ENCODE results near the gene CHKB. TPM values are rescaled to one million over a fixed set of nuclear protein-coding genes. Genes with fewer than 3 reads are reported as not detected.

The CHKB gene, protein sequence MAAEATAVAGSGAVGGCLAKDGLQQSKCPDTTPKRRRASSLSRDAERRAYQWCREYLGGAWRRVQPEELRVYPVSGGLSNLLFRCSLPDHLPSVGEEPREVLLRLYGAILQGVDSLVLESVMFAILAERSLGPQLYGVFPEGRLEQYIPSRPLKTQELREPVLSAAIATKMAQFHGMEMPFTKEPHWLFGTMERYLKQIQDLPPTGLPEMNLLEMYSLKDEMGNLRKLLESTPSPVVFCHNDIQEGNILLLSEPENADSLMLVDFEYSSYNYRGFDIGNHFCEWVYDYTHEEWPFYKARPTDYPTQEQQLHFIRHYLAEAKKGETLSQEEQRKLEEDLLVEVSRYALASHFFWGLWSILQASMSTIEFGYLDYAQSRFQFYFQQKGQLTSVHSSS
- total RNA-seq, result 59.1 and 81.1 TPM in 2 replicates

- no peaks in the 10 kb centered on the region for H3K36me3 ChIP-seq (ENCODE audit: control insufficient read depth, insufficient read depth, low read length)
- TF ChIP-seq, protein P1, sequence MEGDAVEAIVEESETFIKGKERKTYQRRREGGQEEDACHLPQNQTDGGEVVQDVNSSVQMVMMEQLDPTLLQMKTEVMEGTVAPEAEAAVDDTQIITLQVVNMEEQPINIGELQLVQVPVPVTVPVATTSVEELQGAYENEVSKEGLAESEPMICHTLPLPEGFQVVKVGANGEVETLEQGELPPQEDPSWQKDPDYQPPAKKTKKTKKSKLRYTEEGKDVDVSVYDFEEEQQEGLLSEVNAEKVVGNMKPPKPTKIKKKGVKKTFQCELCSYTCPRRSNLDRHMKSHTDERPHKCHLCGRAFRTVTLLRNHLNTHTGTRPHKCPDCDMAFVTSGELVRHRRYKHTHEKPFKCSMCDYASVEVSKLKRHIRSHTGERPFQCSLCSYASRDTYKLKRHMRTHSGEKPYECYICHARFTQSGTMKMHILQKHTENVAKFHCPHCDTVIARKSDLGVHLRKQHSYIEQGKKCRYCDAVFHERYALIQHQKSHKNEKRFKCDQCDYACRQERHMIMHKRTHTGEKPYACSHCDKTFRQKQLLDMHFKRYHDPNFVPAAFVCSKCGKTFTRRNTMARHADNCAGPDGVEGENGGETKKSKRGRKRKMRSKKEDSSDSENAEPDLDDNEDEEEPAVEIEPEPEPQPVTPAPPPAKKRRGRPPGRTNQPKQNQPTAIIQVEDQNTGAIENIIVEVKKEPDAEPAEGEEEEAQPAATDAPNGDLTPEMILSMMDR (IDR thresholded peaks at IDR 0.05; ENCODE audit: insufficient read depth, low read length, poor library complexity, severe bottlenecking), result no peak
- H3K4me3 ChIP-seq (ENCODE audit: low read depth, low read length), result peak within 1 kb of the TSS; percentile 83
- peaks cover 12% of the 10 kb centered on the region for H3K27me3 ChIP-seq (ENCODE audit: control insufficient read depth, insufficient read depth, low read length)
- DNase-seq (ENCODE audit: low read depth), result peak; percentile 85
Measured at GRCh38 chr22:50582493-50583293, at the start of gene CHKB. CHKB (minus strand) TSS chr22:50582849; CDS start chr22:50582781, 68 bp downstream.

DNA sequence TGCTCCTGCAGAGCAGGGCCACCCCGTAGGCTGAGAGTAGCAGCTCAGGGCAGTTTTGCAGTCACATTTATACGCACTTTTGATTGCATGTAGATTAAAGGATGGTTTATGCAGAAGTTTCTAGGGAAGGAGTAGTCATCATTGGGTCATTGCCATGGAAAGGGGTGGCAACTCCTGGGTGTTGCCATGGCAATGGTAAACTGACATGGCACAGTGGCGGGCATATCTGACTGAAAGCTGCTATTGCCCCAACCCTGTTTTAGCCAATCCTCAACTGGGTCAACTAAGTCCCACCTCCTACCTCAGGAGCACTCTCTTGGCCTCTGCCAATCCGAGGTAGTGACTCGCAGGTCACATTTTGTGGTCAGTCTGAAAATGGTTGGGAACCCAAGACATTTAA, 47.7 kb upstream of the CHKB start:
- no peak overlapping the region for H3K4me3 ChIP-seq (ENCODE audit: low read depth, low read length)
- no peak for DNase-seq (ENCODE audit: low read depth)
- H3K36me3 ChIP-seq (ENCODE audit: control insufficient read depth, insufficient read depth, low read length), result no peaks in the 10 kb centered on the region
- TF ChIP-seq, protein P1 (IDR thresholded peaks at IDR 0.05; ENCODE audit: insufficient read depth, low read length, poor library complexity, severe bottlenecking), result no peak
- H3K27me3 ChIP-seq (ENCODE audit: control insufficient read depth, insufficient read depth, low read length), result peaks cover 2% of the 10 kb centered on the region

GRCh38 chr22:50628543-50629134, 46.0 kb upstream of the CHKB start:
- no peaks in the 10 kb centered on the region for H3K36me3 ChIP-seq (ENCODE audit: control insufficient read depth, insufficient read depth, low read length)

DNA sequence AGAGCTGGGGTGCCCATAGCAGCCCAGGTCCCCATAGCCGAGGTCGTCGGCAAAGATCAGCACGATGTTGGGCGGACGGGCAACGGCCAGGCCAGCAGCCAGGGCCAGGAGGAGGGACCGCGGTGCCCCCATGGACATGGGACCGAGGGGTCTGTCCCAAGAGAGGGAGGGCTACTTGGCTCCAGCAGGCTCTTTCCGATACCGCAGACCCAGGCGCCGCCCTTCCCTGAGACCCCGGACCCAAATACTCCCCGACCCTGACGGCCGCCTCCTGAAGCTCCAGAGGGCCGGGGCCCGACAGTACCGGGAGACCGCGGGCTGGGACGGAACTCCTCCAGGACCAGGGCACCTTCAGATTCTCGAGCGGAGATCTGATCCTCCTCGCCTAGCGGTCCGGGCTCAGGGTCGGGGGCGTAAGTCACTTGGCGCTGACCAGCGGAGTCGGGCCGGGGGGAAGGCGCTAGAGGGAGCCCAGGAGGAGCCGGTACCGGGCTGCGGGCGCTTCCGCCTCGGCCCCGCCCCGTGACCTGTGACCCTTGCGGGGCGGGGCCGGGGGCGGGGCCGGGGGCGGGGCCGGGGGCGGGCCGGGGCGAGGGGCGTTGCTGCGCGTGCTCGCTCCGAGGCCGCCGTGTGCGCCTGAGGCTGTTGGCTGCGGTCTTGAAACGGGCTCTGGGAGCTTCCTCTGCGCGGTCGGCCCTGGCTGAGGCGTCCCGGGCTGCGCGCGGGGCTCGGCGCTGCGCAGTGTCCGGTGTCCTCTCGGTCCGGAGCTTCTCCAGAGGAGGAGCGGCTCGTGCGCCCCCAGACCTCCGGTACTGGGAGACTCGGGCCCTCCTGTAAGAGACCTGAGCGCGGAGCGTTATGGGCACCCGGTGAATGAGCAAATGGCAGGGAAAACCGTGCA, 45.2 kb upstream of the CHKB start, which contains the start of gene ARSA:
TSS of gene ARSA (minus strand) at position 511 of the 901 bp plus-strand sequence. CDS start at position 138, 373 bp downstream.
- Histone ChIP-seq H3K36me3 (ENCODE audit: control insufficient read depth, insufficient read depth, low read length) (no peaks in the 10 kb centered on the region), H3K4me3 (ENCODE audit: low read depth, low read length) (peak within 1 kb of the TSS; percentile 90), H3K27me3 (ENCODE audit: control insufficient read depth, insufficient read depth, low read length) (no peaks in the 10 kb centered on the region)
- DNase-seq (ENCODE audit: low read depth), result peak; percentile 25
- TF ChIP-seq, protein P1 (IDR thresholded peaks at IDR 0.05; ENCODE audit: insufficient read depth, low read length, poor library complexity, severe bottlenecking), result peak; percentile 54

More at GRCh38 chr22:50628543-50629134, 46.0 kb upstream of the CHKB start:
- peaks cover 2% of the 10 kb centered on the region for H3K27me3 ChIP-seq (ENCODE audit: control insufficient read depth, insufficient read depth, low read length)
- TF ChIP-seq, protein P1 (IDR thresholded peaks at IDR 0.05; ENCODE audit: insufficient read depth, low read length, poor library complexity, severe bottlenecking), result no peak
- H3K4me3 ChIP-seq (ENCODE audit: low read depth, low read length), result peak overlapping the region; percentile 90
- no peak for DNase-seq (ENCODE audit: low read depth)
